ENCODE data around the gene CISH.

- TF ChIP-seq CTCF (conservative IDR thresholded peaks at IDR 0.05) (no peak), ZFX (IDR thresholded peaks at IDR 0.05) (no peak)
Measured at GRCh38 chr3:50628601-50629000, 17.0 kb upstream of the CISH start.
